ENCODE results near the gene HNF1A.

DNA sequence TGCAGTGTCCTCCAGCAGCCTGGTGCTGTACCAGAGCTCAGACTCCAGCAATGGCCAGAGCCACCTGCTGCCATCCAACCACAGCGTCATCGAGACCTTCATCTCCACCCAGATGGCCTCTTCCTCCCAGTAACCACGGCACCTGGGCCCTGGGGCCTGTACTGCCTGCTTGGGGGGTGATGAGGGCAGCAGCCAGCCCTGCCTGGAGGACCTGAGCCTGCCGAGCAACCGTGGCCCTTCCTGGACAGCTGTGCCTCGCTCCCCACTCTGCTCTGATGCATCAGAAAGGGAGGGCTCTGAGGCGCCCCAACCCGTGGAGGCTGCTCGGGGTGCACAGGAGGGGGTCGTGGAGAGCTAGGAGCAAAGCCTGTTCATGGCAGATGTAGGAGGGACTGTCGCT lies 22.7 kb downstream of the HNF1A start:
- TF ChIP-seq, protein P1, sequence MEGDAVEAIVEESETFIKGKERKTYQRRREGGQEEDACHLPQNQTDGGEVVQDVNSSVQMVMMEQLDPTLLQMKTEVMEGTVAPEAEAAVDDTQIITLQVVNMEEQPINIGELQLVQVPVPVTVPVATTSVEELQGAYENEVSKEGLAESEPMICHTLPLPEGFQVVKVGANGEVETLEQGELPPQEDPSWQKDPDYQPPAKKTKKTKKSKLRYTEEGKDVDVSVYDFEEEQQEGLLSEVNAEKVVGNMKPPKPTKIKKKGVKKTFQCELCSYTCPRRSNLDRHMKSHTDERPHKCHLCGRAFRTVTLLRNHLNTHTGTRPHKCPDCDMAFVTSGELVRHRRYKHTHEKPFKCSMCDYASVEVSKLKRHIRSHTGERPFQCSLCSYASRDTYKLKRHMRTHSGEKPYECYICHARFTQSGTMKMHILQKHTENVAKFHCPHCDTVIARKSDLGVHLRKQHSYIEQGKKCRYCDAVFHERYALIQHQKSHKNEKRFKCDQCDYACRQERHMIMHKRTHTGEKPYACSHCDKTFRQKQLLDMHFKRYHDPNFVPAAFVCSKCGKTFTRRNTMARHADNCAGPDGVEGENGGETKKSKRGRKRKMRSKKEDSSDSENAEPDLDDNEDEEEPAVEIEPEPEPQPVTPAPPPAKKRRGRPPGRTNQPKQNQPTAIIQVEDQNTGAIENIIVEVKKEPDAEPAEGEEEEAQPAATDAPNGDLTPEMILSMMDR (conservative IDR thresholded peaks at IDR 0.05; ENCODE audit: low read length): no peak
- TF ChIP-seq EZH2phosphoT487 (IDR thresholded peaks at IDR 0.05; ENCODE audit: borderline replicate concordance): no peak
